ENCODE data around the gene FADS1.

DNA sequence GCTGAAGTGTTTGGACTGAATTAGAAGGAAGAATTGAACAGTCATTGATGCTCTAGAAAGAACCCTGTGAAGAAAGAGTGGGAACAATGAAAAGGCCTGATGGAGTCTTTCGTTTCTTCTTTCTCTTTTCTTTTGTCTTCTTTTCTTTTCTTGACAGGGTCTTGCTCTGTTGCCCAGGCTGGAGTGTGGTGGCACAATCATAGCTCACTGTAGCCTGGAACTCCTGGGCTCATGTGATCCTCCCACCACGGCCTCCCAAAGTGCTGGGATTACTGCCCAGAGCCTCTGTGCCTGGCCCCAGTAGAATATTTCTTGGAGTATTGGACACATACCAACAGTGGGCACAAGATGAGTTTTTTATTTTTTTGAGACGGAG lies 23.0 kb downstream of the FADS1 start:
- TF ChIP-seq, protein P1, sequence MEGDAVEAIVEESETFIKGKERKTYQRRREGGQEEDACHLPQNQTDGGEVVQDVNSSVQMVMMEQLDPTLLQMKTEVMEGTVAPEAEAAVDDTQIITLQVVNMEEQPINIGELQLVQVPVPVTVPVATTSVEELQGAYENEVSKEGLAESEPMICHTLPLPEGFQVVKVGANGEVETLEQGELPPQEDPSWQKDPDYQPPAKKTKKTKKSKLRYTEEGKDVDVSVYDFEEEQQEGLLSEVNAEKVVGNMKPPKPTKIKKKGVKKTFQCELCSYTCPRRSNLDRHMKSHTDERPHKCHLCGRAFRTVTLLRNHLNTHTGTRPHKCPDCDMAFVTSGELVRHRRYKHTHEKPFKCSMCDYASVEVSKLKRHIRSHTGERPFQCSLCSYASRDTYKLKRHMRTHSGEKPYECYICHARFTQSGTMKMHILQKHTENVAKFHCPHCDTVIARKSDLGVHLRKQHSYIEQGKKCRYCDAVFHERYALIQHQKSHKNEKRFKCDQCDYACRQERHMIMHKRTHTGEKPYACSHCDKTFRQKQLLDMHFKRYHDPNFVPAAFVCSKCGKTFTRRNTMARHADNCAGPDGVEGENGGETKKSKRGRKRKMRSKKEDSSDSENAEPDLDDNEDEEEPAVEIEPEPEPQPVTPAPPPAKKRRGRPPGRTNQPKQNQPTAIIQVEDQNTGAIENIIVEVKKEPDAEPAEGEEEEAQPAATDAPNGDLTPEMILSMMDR (IDR thresholded peaks at IDR 0.05): no peak
- TF ChIP-seq POLR2A (IDR thresholded peaks at IDR 0.05): no peak
